Chondrocyte (in vitro differentiated cells): ENCODE measurements around the gene TMEM37. TPM values are rescaled to one million over a fixed set of nuclear protein-coding genes. Genes with fewer than 3 reads are reported as not detected.

Experiments
- DNase-seq: peaks from one replicate; pipeline ENCODE4 v3.0.0; 2021; ENCODE audit warnings: mixed read lengths, low spot score
- H3K27ac Mint-ChIP-seq: one replicate; pipeline ENCODE4 v1.8.0; 2021; ENCODE audit warnings: mild to moderate bottlenecking, moderate library complexity, mixed read lengths; ENCODE audit not compliant: unreplicated experiment
- H3K27me3 Mint-ChIP-seq: 2 replicates; pipeline ENCODE4 v1.8.0; 2021; ENCODE audit warnings: low read depth, mixed read lengths
- H3K36me3 Mint-ChIP-seq: 2 replicates; pipeline ENCODE4 v1.8.0; 2021; ENCODE audit warnings: low read depth, mixed read lengths
- H3K4me1 Mint-ChIP-seq: 2 replicates; pipeline ENCODE4 v1.8.0; 2021; ENCODE audit warnings: low read depth, mild to moderate bottlenecking, mixed read lengths
- H3K4me3 Mint-ChIP-seq: one replicate; pipeline ENCODE4 v1.8.0; 2021; ENCODE audit warnings: mild to moderate bottlenecking, moderate library complexity, mixed read lengths; ENCODE audit not compliant: unreplicated experiment
- H3K9me3 Mint-ChIP-seq: 2 replicates; pipeline ENCODE4 v1.8.0; 2021; ENCODE audit warnings: low read depth, mixed read lengths
- CTCF ChIP-seq: fragments of 200-600 bp; sonication (generic); IDR thresholded peaks from 2 replicates; pipeline ENCODE4 v1.5.0; 2021; ENCODE audit warnings: antibody characterized with exemption, mild to moderate bottlenecking, moderate library complexity
- total RNA-seq: library from RNA; stranded (reverse); gene quantifications from 3 replicates; pipeline ENCODE4 v1.2.1, GENCODE V29; 2021

The TMEM37 gene
- total RNA-seq, 1 donor from 2014 or later, result 0.77 TPM

DNA sequence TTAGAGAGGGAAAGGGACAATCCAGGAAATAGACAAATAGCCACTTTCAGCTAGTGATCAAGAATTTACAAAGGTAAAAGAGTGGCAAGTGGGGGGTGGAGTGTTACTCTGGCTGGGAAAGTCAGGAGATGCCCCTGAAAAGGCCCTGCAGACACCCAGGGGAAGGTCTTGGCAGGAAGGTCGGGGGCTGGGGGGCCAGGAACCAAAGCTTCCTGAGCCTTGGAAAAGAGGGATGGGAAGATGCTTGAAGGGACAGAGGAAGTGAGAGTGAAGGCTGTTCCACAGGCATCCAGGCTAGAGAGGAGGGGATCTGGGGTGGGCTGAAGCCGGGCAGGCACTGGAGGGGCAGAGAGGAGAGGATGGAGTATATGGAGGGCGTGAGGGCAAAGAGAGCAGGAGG is 3.9 kb upstream of the TMEM37 start:
- Mint-ChIP-seq H3K9me3 (no peaks in the 10 kb centered on the region), H3K4me1 (peaks cover 11% of the 10 kb centered on the region), H3K27me3 (peaks cover 47% of the 10 kb centered on the region), H3K4me3 (no peak overlapping the region), H3K36me3 (no peaks in the 10 kb centered on the region), H3K27ac (no peak overlapping the region)
- no peak for TF ChIP-seq CTCF
- no peak for DNase-seq

- Mint-ChIP-seq H3K4me3 (no peak overlapping the region), H3K36me3 (no peaks in the 10 kb centered on the region), H3K4me1 (peaks cover 11% of the 10 kb centered on the region), H3K27ac (no peak overlapping the region), H3K9me3 (no peaks in the 10 kb centered on the region), H3K27me3 (peaks cover 45% of the 10 kb centered on the region)
- no peak for DNase-seq
- TF ChIP-seq CTCF, result no peak
Observed at GRCh38 chr2:119428488-119429224, 3.0 kb upstream of the TMEM37 start.

GRCh38 chr2:119429225-119429981 is 2.3 kb upstream of the TMEM37 start:
- H3K4me3 Mint-ChIP-seq, result no peak overlapping the region
- H3K27me3 Mint-ChIP-seq, result peaks cover 41% of the 10 kb centered on the region
- peaks cover 11% of the 10 kb centered on the region for H3K4me1 Mint-ChIP-seq
- DNase-seq, result no peak
- no peaks in the 10 kb centered on the region for H3K36me3 Mint-ChIP-seq
- no peaks in the 10 kb centered on the region for H3K9me3 Mint-ChIP-seq
- TF ChIP-seq CTCF, result no peak
- no peak overlapping the region for H3K27ac Mint-ChIP-seq

GRCh38 chr2:119430023-119430498 is 1.6 kb upstream of the TMEM37 start:
- no peaks in the 10 kb centered on the region for H3K36me3 Mint-ChIP-seq
- DNase-seq, result no peak

More at GRCh38 chr2:119430023-119430498, 1.6 kb upstream of the TMEM37 start:
- H3K4me1 Mint-ChIP-seq, result peaks cover 11% of the 10 kb centered on the region
- no peak overlapping the region for H3K4me3 Mint-ChIP-seq
- TF ChIP-seq CTCF, result no peak
- no peaks in the 10 kb centered on the region for H3K9me3 Mint-ChIP-seq
- no peak overlapping the region for H3K27ac Mint-ChIP-seq
- peaks cover 37% of the 10 kb centered on the region for H3K27me3 Mint-ChIP-seq
